K562 (cell line): ENCODE results near the gene MYOM3. TPM values are rescaled to one million over a fixed set of nuclear protein-coding genes. Genes with fewer than 3 reads are reported as not detected.

Experiments
- ATAC-seq: fragments of 200-7000 bp; cut with Tn5 transposase; 3 replicates; pipeline ENCODE4 v1.9.1; 2020; ENCODE audit warnings: moderate library complexity
- BruUV-seq: library from RNA; stranded (reverse); fragments of 400-500 nt; replicated peaks from 2 replicates; lab custom pipeline; 2021; lab: Mats Ljungman, UMichigan
- CTCF ChIA-PET: fragments of 300-600 bp; formaldehyde crosslinking; extraction: SDS; loops from one replicate; lab custom pipeline; 2021; ENCODE audit warnings: low intra/inter-chr PET ratio; lab: Yijun Ruan, JAX
- POLR2A ChIA-PET: fragments of 300-600, 350-650 bp; sonication (Branson Sonifier 250); formaldehyde crosslinking; extraction: SDS; loops from one replicate; lab custom pipeline; 2021; ENCODE audit warnings: antibody characterized with exemption, inconsistent platforms; lab: Yijun Ruan, JAX
- DNase-seq, 4 experiments: peaks; one replicate each; pipeline versions ENCODE4 v3.0.0 to v3.0.0-alpha.2; 2011 to 2018; ENCODE audit warnings: low spot score in 3 of 4, mixed read lengths in 3 of 4; ENCODE audit errors: extremely low read depth in 1 of 4
- FAIRE-seq: peaks from 2 replicates; lab custom pipeline; 2011; peaks lifted over from hg19 to GRCh38; lab: Jason Lieb, UNC
- H2AFZ ChIP-seq: 2 replicates; pipeline ENCODE4 v1.6.0; 2011; ENCODE audit warnings: low read depth, low read length, control low read depth, inconsistent platforms
- H3K27ac ChIP-seq: fragments of 200-600 bp; 3 replicates; pipeline ENCODE4 v1.8.0; 2011; ENCODE audit warnings: low read depth, mild to moderate bottlenecking, control low read depth, inconsistent platforms, low read length, moderate library complexity, mixed read lengths; ENCODE audit errors: extremely low read depth
- H3K27me3 ChIP-seq, 2 experiments: fragments of 300-600 bp in 1 of 2; 2 replicates in 1 of 2; 3 replicates in 1 of 2; pipeline versions ENCODE4 v1.6.0 to v1.8.0; 2011; ENCODE audit warnings: inconsistent platforms in 2 of 2, low read length in 2 of 2, mild to moderate bottlenecking in 1 of 2, mixed read lengths in 1 of 2, moderate library complexity in 1 of 2; ENCODE audit not compliant: control insufficient read depth in 2 of 2, insufficient read depth in 2 of 2
- H3K36me3 ChIP-seq: fragments of 300-600 bp; 3 replicates; pipeline ENCODE4 v1.8.0; 2011; ENCODE audit warnings: mild to moderate bottlenecking, low read length, inconsistent platforms; ENCODE audit not compliant: control insufficient read depth, insufficient read depth
- H3K4me1 ChIP-seq, 2 experiments: fragments of 200-600 bp in 1 of 2; replicated peaks in 1 of 2; 2 replicates in 1 of 2; 3 replicates in 1 of 2; pipeline versions ENCODE4 v1.5.1 to v1.8.0; 2011; ENCODE audit warnings: inconsistent platforms in 2 of 2, low read length in 2 of 2, mild to moderate bottlenecking in 1 of 2, mixed read lengths in 1 of 2, moderate library complexity in 1 of 2; ENCODE audit not compliant: control insufficient read depth in 2 of 2, insufficient read depth in 2 of 2
- H3K4me2 ChIP-seq: 2 replicates; pipeline ENCODE4 v1.6.1; 2011; ENCODE audit warnings: low read length, control low read depth, inconsistent platforms, mixed read lengths; ENCODE audit not compliant: insufficient read depth
- H3K4me3 ChIP-seq: fragments of 200-600 bp; sonication (generic), shearing (Covaris generic); 2 replicates; pipeline ENCODE4 v1.5.1; 2016; ENCODE audit warnings: control low read depth, inconsistent platforms
- H3K79me2 ChIP-seq: fragments of 200-600 bp; 3 replicates; pipeline ENCODE4 v1.8.0; 2011; ENCODE audit warnings: low read length, inconsistent platforms; ENCODE audit not compliant: control insufficient read depth, insufficient read depth
- H3K9ac ChIP-seq, 2 experiments: 2 replicates each; pipeline versions ENCODE4 v1.6.0 to v1.6.1; 2011; ENCODE audit warnings: low read depth in 2 of 2, low read length in 2 of 2, control low read depth in 1 of 2, inconsistent platforms in 1 of 2, mild to moderate bottlenecking in 1 of 2, mixed read lengths in 1 of 2; ENCODE audit not compliant: insufficient read depth in 1 of 2
- H3K9me1 ChIP-seq: one replicate; pipeline ENCODE4 v1.6.0; 2011; ENCODE audit warnings: inconsistent platforms, mild to moderate bottlenecking, low read length, moderate library complexity; ENCODE audit not compliant: control insufficient read depth, insufficient read depth
- H3K9me3 ChIP-seq: replicated peaks from 2 replicates; pipeline ENCODE4 v1.5.1; 2011; ENCODE audit warnings: low read depth, low read length, inconsistent platforms; ENCODE audit not compliant: control insufficient read depth, insufficient read depth
- H4K20me1 ChIP-seq: replicated peaks from 2 replicates; pipeline ENCODE4 v1.6.1; 2011; ENCODE audit warnings: low read length, inconsistent platforms, mixed read lengths; ENCODE audit not compliant: control insufficient read depth, insufficient read depth
- NUFIP1 ChIP-seq: fragments of 450-650 bp; IDR thresholded peaks from 2 replicates; pipeline ENCODE4 v1.6.1; 2018; ENCODE audit not compliant: partially characterized antibody
- RBM22 ChIP-seq: fragments of 200-400 bp; formaldehyde crosslinking; IDR thresholded peaks from 2 replicates; pipeline ENCODE4 v1.6.1; 2018; ENCODE audit warnings: low read length, low read depth; ENCODE audit not compliant: poor library complexity, severe bottlenecking
- ZNF316 ChIP-seq: fragments of 450-650 bp; IDR thresholded peaks from 2 replicates; pipeline ENCODE4 v1.6.1; 2016
- WGBS: fragments of 100-300 bp; shearing (Covaris generic); methylation state at CpG from one replicate; pipeline ENCODE4 v1.1.6; 2016; ENCODE audit warnings: low coverage, mixed read lengths; ENCODE audit not compliant: insufficient coverage; ENCODE audit errors: missing lambda C conversion rate; 5-methylcytosine and 5-hydroxymethylcytosine counted together
- in situ Hi-C: fragments of 300-500 bp; cut with MboI; formaldehyde crosslinking; loops from 4 replicates; pipeline ENCODE4 v1.15.0; 2018; ENCODE audit warnings: inconsistent platforms, mixed read lengths
- intact Hi-C: fragments of 100-400 bp; cut with micrococcal nuclease; formaldehyde crosslinking; loops from 2 replicates; pipeline ENCODE4 v1.14.2; 2022
- polyA plus RNA-seq, 8 experiments: library from polyadenylated mRNA; depleted of rRNA in 4 of 8; stranded (reverse) in 5 of 8; unstranded in 3 of 8; fragments of >200 nt; fragmentation: Nextera tagmentation in 2 of 8; fragmentation: Illumina TruSeq in 1 of 8; extraction: Ambion mirVana in 2 of 8; extraction: Trizol in 1 of 8; gene quantifications; 2 replicates each; pipeline versions ENCODE4 v1.2.1 to v1.2.3, GENCODE V29; 2011 to 2014; ENCODE audit warnings: inconsistent platforms in 1 of 8, missing spikeins in 1 of 8
- total RNA-seq, 7 experiments: library from RNA; depleted of rRNA in 6 of 7; stranded (reverse); fragments of >200 nt in 6 of 7; fragmentation: Illumina TruSeq in 2 of 7; extraction: Trizol in 2 of 7; gene quantifications; 2 replicates each; pipeline versions ENCODE4 v1.2.1 to v1.2.3, GENCODE V29; 2011 to 2021; ENCODE audit warnings: low replicate concordance in 1 of 7
- TF ChIP-seq, protein P1 (sequence below), 2 experiments: fragments of 450-650 bp; formaldehyde crosslinking in 1 of 2; IDR thresholded peaks; 2 replicates each; pipeline versions ENCODE4 v1.4.0 to v1.6.1; 2014 to 2020; ENCODE audit warnings: mild to moderate bottlenecking in 2 of 2, borderline replicate concordance in 1 of 2, low read depth in 1 of 2
- TF ChIP-seq, protein P2 (sequence below): sonication (generic); formaldehyde crosslinking; IDR thresholded peaks from 2 replicates; pipeline ENCODE4 v1.8.0; 2022; ENCODE audit warnings: missing genetic modification reagents, mild to moderate bottlenecking, borderline replicate concordance

MYOM3 gene
- total and polyA plus RNA-seq, 9 of the 15 experiments (the other 6 are each of a cell fraction or from before 2014, with no cell fraction given) = 0.01 TPM; not detected in 8

DNA sequence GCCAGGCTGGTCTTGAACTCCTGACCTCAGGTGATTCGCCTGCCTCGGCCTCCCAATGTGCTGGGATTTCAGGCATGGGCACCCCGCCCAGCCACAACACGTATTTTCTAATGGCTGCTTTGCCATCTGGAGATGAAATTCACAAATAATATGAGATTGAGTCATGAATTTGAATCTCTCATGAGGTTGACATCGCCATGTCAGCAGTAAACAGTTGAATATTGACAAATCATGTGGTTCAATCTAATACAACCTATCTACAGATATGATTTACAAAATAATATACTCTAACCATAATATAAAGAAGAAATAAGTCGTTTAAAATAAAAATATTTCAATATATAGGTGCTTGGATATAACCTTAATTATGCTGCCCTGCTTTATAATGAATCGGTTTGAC, 42.1 kb downstream of the MYOM3 start:
- H3K4me2 ChIP-seq = no peak overlapping the region
- POLR2A ChIA-PET = interaction anchor here (1.0 kb wide), 1 partner anchor 40 kb away, joined by 3 read pairs; no protein-coding TSS in a partner anchor

More for the DNA sequence above, 42.1 kb downstream of the MYOM3 start:
- DNase-seq = no peak
- no peak for FAIRE-seq
- ATAC-seq = no peak
- H2AFZ ChIP-seq = no peak overlapping the region
- 0 out of 2 replicates have a peak, but pooled peaks cover 10% of the 10 kb centered on the region for H4K20me1 ChIP-seq
- H3K9me1 ChIP-seq = no peaks in the 10 kb centered on the region
- no peaks in the 10 kb centered on the region for H3K79me2 ChIP-seq
- intact Hi-C loops (loop anchor here (2.0 kb wide), 2 partner anchors 127 to 323 kb away; no protein-coding TSS in a partner anchor), in situ Hi-C loops (no loop called here)
- TF ChIP-seq NUFIP1 (no peak), ZNF316 (peak; percentile 22; the same call in 1 of the 2 replicates), RBM22 (no peak)
- TF ChIP-seq, protein P1, sequence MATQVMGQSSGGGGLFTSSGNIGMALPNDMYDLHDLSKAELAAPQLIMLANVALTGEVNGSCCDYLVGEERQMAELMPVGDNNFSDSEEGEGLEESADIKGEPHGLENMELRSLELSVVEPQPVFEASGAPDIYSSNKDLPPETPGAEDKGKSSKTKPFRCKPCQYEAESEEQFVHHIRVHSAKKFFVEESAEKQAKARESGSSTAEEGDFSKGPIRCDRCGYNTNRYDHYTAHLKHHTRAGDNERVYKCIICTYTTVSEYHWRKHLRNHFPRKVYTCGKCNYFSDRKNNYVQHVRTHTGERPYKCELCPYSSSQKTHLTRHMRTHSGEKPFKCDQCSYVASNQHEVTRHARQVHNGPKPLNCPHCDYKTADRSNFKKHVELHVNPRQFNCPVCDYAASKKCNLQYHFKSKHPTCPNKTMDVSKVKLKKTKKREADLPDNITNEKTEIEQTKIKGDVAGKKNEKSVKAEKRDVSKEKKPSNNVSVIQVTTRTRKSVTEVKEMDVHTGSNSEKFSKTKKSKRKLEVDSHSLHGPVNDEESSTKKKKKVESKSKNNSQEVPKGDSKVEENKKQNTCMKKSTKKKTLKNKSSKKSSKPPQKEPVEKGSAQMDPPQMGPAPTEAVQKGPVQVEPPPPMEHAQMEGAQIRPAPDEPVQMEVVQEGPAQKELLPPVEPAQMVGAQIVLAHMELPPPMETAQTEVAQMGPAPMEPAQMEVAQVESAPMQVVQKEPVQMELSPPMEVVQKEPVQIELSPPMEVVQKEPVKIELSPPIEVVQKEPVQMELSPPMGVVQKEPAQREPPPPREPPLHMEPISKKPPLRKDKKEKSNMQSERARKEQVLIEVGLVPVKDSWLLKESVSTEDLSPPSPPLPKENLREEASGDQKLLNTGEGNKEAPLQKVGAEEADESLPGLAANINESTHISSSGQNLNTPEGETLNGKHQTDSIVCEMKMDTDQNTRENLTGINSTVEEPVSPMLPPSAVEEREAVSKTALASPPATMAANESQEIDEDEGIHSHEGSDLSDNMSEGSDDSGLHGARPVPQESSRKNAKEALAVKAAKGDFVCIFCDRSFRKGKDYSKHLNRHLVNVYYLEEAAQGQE (IDR thresholded peaks at IDR 0.05; ENCODE audit: borderline replicate concordance) = no peak
- TF ChIP-seq, protein P1 (CRISPR knock-in tag; IDR thresholded peaks at IDR 0.05; ENCODE audit: low read depth) = no peak
- TF ChIP-seq, protein P2, sequence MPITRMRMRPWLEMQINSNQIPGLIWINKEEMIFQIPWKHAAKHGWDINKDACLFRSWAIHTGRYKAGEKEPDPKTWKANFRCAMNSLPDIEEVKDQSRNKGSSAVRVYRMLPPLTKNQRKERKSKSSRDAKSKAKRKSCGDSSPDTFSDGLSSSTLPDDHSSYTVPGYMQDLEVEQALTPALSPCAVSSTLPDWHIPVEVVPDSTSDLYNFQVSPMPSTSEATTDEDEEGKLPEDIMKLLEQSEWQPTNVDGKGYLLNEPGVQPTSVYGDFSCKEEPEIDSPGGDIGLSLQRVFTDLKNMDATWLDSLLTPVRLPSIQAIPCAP (CRISPR knock-in tag) = no peak
- WGBS = 2% methylated on average over 7 of the region's 7 CpGs
- no TSS peak for BruUV-seq
- CTCF ChIA-PET = interaction anchor here (1.9 to 2.6 kb wide), 2 partner anchors 42 to 321 kb away, joined by 7 to 16 read pairs; partner anchors contain the start of gene MYOM3
- no peak overlapping the region for H3K27ac ChIP-seq
- H3K4me3 ChIP-seq = no peak overlapping the region
- H3K9ac ChIP-seq = no peak overlapping the region
- no peaks in the 10 kb centered on the region for H3K9me3 ChIP-seq
- H3K27me3 ChIP-seq = peaks cover 36 to 69% of the 10 kb centered on the region in 2 experiments; a peak in 4 of 5 replicates
- no peaks in the 10 kb centered on the region; a peak in 1 of 5 replicates for H3K4me1 ChIP-seq
- H3K36me3 ChIP-seq = no peaks in the 10 kb centered on the region
